Nucleus accumbens (tissue), 56 donors: ENCODE data around the gene PROSER1.
A peak's percentile ranks its signal among the peaks of the same experiment; 100 is the strongest.
"Not testable (repeated sequence)": the region's sequence is repeated elsewhere in the genome, so short reads cannot be mapped to it uniquely, and the experiment has no call there.

ENCODE experiments used
- DNase-seq, 56 donors: peaks; one replicate each; lab custom pipeline; 2025; lab: John Stamatoyannopoulos, UW

The PROSER1 gene

GRCh38 chr13:39032150-39032549, 5.7 kb downstream of the PROSER1 start:
- no peak for DNase-seq

GRCh38 chr13:39025433-39025839, 12.5 kb downstream of the PROSER1 start:
- DNase-seq = no peak

GRCh38 chr13:39023761-39024160, 14.1 kb downstream of the PROSER1 start:
- no peak for DNase-seq

DNA sequence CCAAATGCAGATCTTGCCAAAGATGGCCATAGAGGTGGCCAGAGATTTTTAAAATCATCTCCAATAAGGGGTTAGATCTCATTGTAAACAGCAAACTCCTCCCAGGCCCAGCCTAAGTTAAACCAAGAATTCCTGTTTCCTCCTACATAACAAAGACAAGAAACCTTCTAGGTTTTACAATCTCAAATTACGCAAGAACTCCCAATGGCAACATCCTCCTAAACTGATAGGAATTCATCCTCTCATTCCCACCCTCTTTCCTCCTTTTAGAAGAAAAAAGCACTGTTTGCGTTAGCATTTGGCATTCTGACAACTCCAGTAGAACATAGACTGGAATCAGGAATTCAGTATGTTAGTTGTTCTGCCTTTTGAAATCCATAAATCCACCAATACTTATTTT, 14.6 kb downstream of the PROSER1 start:
- DNase-seq = no peak

DNA sequence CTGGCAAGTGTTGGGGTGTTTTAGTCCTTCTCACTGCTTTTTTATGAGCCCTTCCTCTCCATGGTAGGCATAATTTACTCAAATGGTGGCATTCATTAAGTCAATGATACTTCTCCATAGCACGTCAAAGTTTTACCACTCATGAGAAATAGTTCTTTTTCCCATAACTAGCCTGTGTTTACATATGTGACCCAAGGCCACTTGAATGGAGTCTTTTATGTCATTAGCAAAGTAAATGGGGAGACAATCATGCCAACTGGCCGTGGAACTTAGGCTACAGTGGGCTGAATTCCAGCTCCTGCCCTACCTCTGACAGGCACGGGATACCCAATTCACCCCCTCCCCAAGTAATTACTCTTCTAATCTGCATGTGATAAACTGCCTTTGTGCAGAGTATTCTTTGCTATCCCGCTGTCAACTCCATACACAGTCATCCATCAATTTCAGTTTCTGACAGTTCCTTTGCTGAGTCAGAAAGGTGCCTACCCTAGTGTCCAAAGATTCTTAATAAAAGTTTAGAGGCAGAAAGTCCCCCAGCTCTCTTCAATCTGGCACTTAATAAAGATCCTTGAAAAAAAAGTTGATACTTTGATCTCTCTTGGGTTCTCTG, 16.9 kb downstream of the PROSER1 start:
- no peak for DNase-seq

DNA sequence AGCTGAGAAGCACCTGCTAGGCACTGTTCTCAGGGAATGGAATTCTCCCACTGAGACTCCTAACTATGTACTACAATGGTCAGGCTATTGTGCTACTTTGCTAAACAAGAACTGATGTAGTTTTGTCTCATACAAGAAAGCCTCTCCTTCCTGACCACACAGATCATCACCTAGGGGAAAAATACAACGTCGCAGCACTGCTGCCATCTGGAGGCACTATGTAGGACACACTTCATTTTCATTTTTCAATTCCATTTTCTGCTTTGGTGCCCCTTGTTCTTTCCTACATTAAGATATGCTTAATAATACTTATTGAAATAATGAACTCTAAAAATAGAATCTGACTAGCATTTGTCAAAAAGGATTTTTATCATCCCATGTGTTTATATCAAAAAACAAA, 21.1 kb downstream of the PROSER1 start:
- peak in 12 of 56 donors; percentile 2 to 43 (median 6) for DNase-seq

- no peak for DNase-seq
These were observed 21.8 kb downstream of the PROSER1 start for GRCh38 chr13:39016087-39016486.

DNA sequence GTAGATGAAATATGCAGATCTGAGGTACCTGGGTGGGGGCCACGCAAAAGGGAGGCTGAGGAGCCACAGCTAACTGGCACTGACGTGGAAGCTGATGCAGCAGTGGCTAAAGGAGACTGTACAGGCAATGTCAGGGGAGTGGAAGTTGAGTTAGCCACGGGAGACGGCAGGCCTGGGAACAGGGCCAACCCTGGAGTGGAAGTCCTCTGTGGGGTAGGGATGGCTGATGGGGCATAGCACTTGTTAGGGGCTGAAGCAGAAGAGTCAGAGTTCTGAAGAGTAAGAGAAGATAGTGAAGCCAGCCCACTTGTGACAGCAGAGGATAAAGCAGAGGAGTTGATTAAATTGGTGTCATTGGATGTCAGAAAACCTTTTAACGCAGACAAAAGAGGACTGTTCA, 24.4 kb downstream of the PROSER1 start:
- DNase-seq = no peak

DNA sequence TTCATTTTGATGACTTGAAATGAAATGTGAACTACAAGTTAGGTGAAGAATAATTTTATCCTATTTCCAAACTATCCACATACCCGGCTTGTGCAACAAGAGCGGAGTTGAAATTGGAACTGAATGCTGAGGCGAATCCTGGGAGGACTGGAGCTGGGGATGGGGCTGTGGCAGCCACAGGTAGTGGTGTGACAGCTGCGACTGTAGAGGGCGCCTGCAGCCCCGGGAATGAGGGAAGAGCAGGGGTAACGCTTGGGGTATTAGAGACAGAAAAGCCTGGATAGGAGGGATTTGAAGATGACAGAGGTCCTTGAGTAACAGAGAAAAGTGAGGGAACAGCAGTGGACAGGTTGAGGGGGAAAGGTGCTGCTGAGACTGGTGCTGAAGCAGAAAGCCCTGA, 25.3 kb downstream of the PROSER1 start:
- DNase-seq = no peak

GRCh38 chr13:39006371-39007111, 31.3 kb downstream of the PROSER1 start:
- DNase-seq = not testable (repeated sequence)

DNA sequence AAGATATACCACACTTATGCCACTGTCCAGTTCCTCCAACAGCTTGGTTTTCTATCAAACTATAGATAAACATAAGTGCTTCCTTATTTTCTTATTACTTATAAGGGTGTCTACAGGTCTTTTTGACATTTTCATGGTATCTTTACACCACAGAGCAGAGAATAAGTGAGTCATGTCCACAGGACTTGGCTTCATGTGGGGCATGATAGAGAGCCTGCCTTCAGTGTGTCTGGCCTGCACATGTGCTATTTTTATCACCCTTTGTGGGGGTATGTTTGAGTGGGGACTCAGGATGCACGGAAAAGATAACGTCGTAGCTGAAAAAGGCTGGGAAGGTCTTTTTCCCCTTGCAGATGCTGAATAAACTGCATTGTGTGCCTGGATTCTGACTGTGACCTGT, 39.1 kb downstream of the PROSER1 start:
- DNase-seq = no peak

DNA sequence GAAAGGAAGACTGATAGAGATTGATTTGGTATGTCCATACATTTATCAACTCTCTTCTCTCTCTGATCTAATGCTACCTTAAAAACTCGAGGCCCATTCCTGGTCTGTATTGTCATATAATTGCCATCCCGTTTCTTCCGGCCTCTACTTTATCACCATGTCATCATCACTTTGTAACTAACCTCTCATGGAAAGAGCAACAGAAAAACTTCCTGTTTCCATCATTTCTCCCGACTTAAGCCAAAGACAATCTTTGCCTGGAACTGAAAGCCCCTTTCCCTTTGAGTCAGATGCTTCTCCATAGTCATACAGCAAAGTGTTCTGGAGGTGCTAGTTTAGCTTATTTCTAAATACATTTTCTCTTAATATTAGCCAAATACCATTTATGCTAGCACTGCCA, 44.5 kb downstream of the PROSER1 start:
- no peak for DNase-seq

DNA sequence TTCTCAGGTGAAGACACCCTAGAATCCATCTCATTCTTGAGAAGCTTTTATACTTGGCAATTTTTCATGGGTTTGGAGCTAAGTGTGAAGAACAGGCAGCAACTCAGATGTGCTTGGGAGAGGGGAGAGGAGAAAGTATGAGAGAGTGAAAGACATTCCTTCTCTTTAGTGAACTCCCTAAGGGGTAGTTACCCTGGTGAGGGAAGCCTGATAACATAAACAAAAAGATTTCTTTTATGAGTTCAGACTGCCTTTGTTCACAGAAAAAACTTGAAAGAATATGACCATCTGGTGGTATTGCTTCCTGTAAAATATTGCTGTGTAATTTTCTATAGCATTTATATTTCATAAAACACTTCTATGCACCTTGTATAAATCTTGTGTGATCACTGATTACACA, 47.2 kb downstream of the PROSER1 start, which contains the start of gene STOML3:
Gene STOML3 (minus strand): TSS at position 139 of the 400 bp plus-strand sequence. CDS start 110 bp downstream, at position 29.
- no peak for DNase-seq

DNA sequence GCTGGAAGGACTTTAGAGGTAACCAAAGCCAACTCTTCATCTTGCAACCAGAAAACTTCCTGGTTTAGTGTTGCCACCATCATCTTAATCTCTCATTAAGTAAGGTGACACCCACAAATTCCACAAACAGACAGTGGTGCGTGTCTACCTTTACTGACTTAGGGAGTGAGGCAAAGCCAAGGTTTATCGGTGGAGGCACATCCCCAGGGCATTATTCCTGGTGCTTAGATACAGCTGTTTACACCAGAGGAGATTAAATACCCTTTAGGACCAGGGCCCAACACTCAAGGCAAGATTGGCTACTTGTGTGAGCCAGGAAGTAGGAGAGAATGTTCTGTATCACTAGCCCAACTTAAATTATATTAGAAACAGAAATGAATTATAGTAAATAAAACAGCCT, 56.8 kb downstream of the PROSER1 start:
- DNase-seq = no peak

GRCh38 chr13:38980750-38981078, 57.2 kb downstream of the PROSER1 start:
- no peak for DNase-seq

DNA sequence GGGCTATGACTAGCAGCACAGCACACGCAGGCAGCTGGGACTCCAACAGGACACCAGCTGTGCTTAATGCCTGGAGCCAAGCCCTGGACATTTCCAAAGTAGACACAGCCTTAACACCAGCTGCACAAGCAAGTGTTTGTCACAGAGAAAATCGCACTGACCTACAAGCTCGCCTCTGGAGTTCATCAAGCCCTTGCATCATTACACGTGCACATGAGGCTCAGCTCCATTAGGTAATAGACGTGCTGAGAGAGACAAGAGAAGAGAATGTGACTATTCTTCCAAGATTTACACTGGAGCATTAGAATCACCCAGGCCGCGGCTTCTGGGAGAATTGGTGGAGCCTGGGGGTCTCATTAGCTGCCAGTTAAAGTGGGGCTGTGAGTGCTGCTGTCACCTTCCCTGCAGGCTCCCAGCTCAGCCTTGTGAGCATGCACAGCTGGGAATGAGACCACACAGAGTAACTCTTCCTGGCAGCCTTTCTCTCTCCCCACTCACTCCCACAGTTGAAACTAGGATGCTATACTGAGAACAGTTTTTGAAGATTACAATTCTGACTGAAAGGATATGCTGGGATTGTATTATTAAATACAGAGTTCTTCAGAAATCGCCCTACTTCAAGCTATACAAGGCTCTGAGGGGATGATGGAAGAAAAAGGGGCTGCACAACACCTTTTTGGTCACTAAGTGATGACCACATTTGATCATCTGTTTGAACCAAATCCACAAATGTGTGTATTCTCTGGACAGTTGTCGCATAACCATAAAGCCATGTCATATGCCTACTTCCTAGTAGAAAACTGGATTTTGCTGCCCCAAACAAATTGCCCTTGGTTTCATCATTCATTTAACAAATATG, 57.8 kb downstream of the PROSER1 start:
- DNase-seq = peak in 25 of 56 donors; percentile 1 to 57 (median 6)

GRCh38 chr13:38970380-38971051, 67.4 kb downstream of the PROSER1 start:
- DNase-seq = no peak

GRCh38 chr13:38969187-38969586, 68.7 kb downstream of the PROSER1 start:
- no peak for DNase-seq

- no peak for DNase-seq
These were observed 70.4 kb downstream of the PROSER1 start for GRCh38 chr13:38967446-38967845.

- DNase-seq = no peak
These were observed 72.6 kb downstream of the PROSER1 start for GRCh38 chr13:38965281-38965680.

DNA sequence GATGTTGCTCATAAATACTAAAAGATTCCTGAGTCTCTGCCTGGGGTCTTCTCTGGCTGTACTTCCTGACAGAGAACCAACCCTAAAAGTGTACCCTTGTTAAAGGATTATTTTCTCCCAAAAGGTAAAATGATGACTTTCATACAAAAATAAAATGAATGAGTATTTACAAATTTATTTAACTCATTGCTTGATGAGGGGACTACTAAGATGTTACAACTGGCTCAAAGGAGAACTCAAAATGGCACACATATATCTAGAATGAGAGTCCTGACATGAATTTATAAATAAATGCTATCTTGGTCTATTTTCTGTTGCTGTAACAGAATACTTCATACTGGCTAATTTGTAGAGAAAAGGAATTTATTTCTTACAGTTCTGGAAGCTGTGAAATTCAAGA, 77.7 kb downstream of the PROSER1 start:
- no peak for DNase-seq
